HG03066 (cell line): Measurements from ENCODE around the gene UST.
"Not testable (repeated sequence)": the region's sequence is repeated elsewhere in the genome, so short reads cannot be mapped to it uniquely, and the experiment has no call there.

Experiments
- ATAC-seq: cut with Tn5 transposase; IDR thresholded peaks from one replicate; pipeline ENCODE4 v1.9.1; 2021; ENCODE audit warnings: low read depth; ENCODE audit not compliant: unreplicated experiment

Gene UST

DNA sequence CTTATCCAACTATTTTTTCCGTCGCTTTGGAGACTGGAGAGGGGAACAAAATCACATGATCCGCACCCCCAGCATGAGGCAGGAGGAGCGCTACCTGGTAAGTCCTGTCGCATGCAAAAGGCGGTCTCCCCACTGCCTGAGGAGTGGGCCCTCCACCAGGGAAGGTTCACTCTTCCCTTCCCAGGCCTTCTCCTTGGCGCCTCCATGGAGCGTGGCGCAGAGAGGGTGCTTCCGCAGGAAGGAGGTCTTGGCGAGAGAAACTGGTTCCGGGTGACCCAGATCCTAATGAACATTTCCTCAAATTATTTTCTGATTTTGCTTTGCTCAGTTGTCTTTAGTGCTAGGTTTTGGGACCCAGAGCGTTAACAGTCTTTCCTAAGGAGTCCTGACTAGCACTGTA is 217.6 kb downstream of the UST start:
- ATAC-seq, result no peak

DNA sequence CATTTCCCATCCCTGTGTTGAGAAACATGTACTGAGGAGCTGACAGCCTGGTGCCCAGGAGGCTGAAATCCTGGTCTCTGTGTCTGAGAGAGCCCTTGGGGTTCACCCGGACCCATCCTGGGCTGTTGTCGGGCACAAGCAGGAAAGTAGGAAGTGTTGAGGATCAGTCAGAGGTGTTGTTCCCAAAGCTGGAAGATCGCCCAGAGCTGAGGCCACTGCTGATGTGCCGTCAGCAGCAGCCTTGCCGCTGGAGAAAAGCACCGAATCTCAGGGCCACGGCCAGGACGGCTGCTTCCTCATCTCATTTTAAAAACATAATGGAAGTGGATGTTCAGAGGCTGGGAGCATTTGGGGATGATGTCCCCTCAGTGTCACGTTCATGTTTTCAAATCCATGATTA is 218.5 kb downstream of the UST start:
- no peak for ATAC-seq

DNA sequence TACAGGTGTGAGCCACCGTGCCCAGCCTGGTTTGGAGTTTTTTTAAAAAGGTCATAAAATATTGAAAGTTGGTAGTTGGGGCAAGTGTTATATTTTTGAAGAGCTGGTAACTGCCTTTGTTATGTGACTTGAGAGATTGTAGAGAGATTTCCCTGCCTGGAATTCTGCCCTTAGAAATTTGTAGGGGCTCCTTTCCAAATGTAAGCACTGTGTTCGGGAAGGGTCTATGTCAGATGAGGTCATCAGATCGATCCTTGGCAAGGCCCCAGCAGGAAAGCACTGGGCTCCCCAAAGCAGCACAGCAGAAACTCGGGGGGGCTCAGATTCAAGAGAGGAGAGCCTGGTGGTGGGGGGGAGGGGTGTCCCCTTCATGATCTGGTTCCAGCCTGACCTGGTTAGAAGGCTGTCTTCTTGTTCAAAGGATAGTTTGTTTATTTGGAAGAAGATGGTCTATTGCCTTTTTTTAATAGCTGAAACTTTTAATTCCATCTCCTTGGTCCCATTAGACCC is 220.2 kb downstream of the UST start:
- no peak for ATAC-seq

DNA sequence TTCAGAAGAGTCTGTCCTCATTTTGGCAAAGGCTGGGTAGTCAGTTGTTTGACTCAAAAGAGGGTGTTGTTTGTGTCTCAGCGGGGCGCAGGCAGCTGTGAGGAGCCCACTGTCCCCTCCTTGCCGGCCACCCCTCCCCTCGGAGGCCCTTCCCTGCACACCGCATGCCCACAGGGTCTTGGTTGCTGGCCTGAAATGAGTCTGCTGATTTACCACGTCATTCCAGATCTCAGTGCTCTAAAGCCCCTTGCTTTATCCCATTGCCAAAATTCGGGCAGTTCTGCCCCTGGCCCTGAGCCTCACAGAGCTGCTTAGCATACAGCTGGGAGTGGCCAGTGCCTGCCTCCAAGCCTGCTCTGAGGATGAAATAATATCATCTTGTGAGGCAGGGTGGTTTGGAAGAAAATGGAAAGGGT is 220.7 kb downstream of the UST start:
- ATAC-seq, result no peak

- ATAC-seq, result no peak
These were observed 222.2 kb downstream of the UST start for GRCh38 chr6:148968771-148969602.

DNA sequence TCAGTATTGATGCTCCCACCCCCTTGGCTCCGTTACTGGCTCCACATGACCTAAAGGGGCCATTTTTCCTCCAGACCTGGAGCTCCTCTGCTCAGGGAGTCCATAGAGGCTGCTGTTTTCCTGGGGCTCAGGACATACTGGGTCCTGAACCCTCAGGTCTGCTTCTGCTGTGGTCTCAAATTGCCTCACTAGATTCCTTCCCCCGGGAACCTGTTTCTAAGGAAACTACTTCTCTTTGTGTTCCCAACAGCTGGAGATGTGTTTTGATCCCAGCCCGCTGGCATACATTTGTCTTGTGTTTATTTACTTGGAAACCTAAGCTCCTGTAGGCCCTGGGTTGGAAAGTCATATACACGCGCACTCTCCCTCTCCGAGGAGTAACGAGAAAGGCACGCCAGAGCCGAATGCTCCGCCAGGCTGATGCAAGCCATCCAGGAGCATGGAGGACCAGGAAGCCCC is 222.8 kb downstream of the UST start:
- no peak for ATAC-seq

DNA sequence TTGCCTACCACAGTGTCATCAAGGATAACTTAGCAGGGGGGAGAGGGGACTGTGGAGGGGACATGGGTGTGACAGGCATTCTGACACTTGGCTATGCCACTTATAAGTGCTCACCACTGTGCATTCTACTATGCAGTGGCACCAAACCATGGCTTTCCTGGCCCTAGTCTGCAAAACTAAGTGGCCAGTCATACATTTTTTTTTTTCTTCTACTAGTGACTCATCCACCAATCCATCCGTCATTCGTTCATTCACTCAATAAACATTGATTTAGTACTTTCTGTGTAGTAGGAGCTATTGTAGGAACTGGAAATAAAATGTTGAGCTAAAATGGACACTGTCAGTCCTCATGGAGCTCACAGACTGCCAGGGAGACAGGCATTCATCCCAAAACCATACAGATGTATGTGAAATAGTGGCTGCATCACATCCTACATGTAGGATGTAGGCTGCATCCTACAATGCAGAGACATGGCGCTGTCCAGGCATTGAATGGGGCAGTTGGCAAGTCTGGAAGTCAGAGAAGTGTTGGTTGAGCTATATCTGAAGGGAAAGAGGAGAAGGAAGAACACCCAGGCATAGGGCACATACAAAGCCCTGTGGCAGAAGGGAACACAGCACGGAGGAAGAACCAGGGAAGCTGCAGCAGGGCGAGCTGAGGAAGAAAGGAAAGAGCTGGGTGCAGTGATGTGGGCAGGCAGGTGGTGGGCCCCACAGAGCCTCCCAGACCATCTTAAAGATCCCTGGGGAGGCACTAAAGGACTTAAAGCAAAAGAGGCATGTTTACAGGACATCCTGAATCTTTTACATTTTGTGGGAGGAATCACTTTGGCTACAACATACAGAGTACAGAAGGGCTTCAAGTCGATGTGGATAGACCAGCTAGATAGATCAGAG is 224.4 kb downstream of the UST start:
- no peak for ATAC-seq

GRCh38 chr6:148972481-148972880 is 225.7 kb downstream of the UST start:
- ATAC-seq, result peak; percentile 83

- ATAC-seq, result no peak
These were observed 226.8 kb downstream of the UST start for GRCh38 chr6:148973538-148974208.

GRCh38 chr6:148974351-148974750 is 227.5 kb downstream of the UST start:
- ATAC-seq, result no peak

- not testable (repeated sequence) for ATAC-seq
These were observed 231.5 kb downstream of the UST start for GRCh38 chr6:148978298-148978697.

GRCh38 chr6:148979014-148979901 is 232.4 kb downstream of the UST start:
- ATAC-seq, result no peak

DNA sequence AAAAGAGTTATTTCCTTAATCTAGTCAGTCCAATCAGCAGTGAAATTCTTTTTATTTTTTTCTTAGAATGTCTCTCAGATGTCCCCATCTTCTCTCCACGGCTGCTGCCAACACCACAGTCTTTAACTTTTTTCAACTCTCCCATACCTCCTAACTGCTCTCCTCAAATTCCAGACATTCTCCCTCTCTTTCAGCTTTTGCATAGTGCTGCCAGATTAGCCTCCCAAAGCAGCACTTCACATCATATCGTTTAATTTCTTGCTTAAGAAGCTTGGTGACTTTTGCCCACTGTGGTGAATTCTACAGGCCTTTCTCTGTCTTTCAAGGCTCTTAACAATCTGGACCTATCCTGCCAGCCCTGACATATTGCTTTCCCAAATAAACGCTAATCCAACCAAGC is 233.4 kb downstream of the UST start:
- no peak for ATAC-seq

- no peak for ATAC-seq
These were observed 234.7 kb downstream of the UST start for GRCh38 chr6:148981515-148981914.

- ATAC-seq, result no peak
These were observed 236.4 kb downstream of the UST start for GRCh38 chr6:148983101-148983761.

- no peak for ATAC-seq
These were observed 237.1 kb downstream of the UST start for GRCh38 chr6:148983966-148984365.

GRCh38 chr6:148984531-148985056 is 237.8 kb downstream of the UST start:
- no peak for ATAC-seq

DNA sequence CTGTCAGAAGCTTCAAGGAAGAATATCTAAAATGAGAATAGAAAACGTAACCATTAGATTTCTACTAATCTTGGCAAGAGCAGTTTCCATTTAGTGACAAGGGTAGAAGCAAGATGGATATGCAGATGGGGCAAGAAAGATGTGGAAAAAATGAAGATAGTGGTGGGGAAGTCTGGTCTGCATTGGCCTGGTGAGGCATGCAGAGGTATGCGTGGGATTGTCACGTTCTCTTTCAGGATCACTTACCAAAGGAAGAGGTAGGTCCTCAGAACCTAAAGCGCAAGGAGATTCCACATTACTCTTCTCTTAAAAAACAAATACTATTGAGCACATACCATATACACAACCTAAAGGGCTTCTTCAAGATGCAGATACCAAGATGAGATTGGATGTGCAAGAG is 238.7 kb downstream of the UST start:
- no peak for ATAC-seq

- ATAC-seq, result no peak
These were observed 239.8 kb downstream of the UST start for GRCh38 chr6:148986608-148987007.
